ENCODE measurements around the gene BRI3. TPM values are rescaled to one million over a fixed set of nuclear protein-coding genes. Genes with fewer than 3 reads are reported as not detected.

BRI3 gene
- total and polyA plus RNA-seq, 9 of the 15 experiments (the other 6 are each of a cell fraction or from before 2014, with no cell fraction given), result 4.3 to 57.4 (median 18.6) TPM

DNA sequence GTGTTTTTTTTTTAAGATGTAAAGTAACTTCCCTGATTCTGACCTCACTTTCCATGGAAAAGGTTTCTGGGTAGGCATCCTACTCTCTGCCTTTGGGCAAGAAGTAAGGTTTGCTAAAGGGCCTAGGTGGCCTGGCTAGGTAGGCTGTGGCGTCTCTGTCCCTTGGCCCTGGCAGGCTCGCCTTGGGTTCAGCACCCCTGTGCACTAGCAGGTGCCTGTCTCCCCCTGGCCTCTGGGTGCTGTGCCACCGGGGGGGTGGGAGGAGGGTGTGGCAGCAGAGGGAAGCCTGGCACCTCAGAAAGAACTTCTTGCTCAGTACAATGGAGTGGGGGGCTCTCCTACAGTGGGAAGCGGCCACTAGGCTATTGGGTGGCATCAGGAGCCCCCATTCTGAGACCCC lies 43.4 kb upstream of the BRI3 start:
- Histone ChIP-seq H3K9ac (ENCODE audit: insufficient read depth in 1 of 2, low read depth in 2 of 2, low read length in 2 of 2) (no peak overlapping the region), H3K27ac (ENCODE audit: extremely low read depth, low read depth, low read length) (no peak overlapping the region), H4K20me1 (replicated peaks; ENCODE audit: control insufficient read depth, insufficient read depth, low read length) (0 out of 2 replicates have a peak, but pooled peaks cover 6% of the 10 kb centered on the region), H3K36me3 (ENCODE audit: control insufficient read depth, insufficient read depth, low read length) (no peaks in the 10 kb centered on the region), H3K9me1 (ENCODE audit: control insufficient read depth, insufficient read depth, low read length) (no peaks in the 10 kb centered on the region), H3K9me3 (replicated peaks; ENCODE audit: control insufficient read depth, insufficient read depth, low read depth, low read length) (no peaks in the 10 kb centered on the region), H3K27me3 (ENCODE audit: control insufficient read depth in 2 of 2, insufficient read depth in 2 of 2, low read length in 2 of 2) (peaks cover 2 to 16% of the 10 kb centered on the region in 2 experiments; a peak in 3 of 5 replicates), H3K4me1 (replicated peaks in 1 of 2; ENCODE audit: control insufficient read depth in 2 of 2, insufficient read depth in 2 of 2, low read length in 2 of 2) (peaks cover 0 to 22% of the 10 kb centered on the region in 2 experiments; a peak in 2 of 5 replicates), H2AFZ (ENCODE audit: low read depth, low read length) (no peak overlapping the region), H3K4me2 (ENCODE audit: insufficient read depth, low read length) (no peak overlapping the region), H3K79me2 (ENCODE audit: control insufficient read depth, insufficient read depth, low read length) (no peaks in the 10 kb centered on the region), H3K4me3 (no peak overlapping the region)
- DNase-seq (ENCODE audit: extremely low read depth in 1 of 4, low spot score in 3 of 4) (no peak), FAIRE-seq (no peak), ATAC-seq (no peak)
- CTCF ChIA-PET (ENCODE audit: low intra/inter-chr PET ratio), result no interaction called here
- no peak for TF ChIP-seq ZNF583 (CRISPR knock-in tag; IDR thresholded peaks at IDR 0.05)
- TF ChIP-seq U2AF2 (optimal IDR thresholded peaks at IDR 0.05; ENCODE audit: low read depth, low read length), result no peak
- intact Hi-C loops (cut with micrococcal nuclease) (no loop called here), in situ Hi-C loops (cut with MboI) (loop anchor here (5.0 kb wide), 1 partner anchor 44 kb away; the partner anchor contains the start of gene BRI3)
- WGBS (ENCODE audit: insufficient coverage, low coverage, missing lambda C conversion rate), result 76% methylated on average over 2 of the region's 4 CpGs
- BruUV-seq (replicated peaks), result no TSS peak
- POLR2A ChIA-PET, result no interaction called here

DNA sequence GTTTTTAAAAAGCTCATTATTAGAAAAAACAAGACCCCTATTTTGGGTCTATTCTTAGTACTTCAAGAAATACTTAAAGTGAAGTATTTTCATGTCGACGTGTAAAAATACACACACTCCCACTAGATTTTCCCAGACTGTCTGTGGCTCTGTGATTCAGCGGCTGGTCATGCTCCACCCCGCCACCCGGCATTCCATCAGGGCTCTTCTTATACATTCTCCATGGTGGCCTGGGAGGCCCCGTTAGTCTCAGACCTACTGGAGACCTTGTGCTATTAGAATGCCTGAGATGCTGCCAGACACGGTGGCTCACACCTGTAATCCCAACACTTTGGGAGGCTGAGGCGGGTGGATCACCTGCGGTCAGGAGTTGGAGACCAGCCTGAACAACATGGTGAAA lies 42.5 kb upstream of the BRI3 start:
- no TSS peak for BruUV-seq (replicated peaks)
- H3K36me3 ChIP-seq (ENCODE audit: control insufficient read depth, insufficient read depth, low read length), result no peaks in the 10 kb centered on the region
- H3K27ac ChIP-seq (ENCODE audit: extremely low read depth, low read depth, low read length), result no peak overlapping the region
- POLR2A ChIA-PET, result interaction anchor here (0.6 kb wide), 1 partner anchor 1097 kb away, joined by 3 read pairs; no protein-coding TSS in a partner anchor
- no peaks in the 10 kb centered on the region for H4K20me1 ChIP-seq (replicated peaks; ENCODE audit: control insufficient read depth, insufficient read depth, low read length)
- in situ Hi-C loops (cut with MboI), result loop anchor here (5.0 kb wide), 1 partner anchor 43 kb away; the partner anchor contains the start of gene BRI3
- FAIRE-seq, result no peak
- no peak for TF ChIP-seq PML (IDR thresholded peaks at IDR 0.05; ENCODE audit: low read length)
- H3K4me2 ChIP-seq (ENCODE audit: insufficient read depth, low read length), result no peak overlapping the region
- H3K9me3 ChIP-seq (replicated peaks; ENCODE audit: control insufficient read depth, insufficient read depth, low read depth, low read length), result no peaks in the 10 kb centered on the region
- intact Hi-C loops (cut with micrococcal nuclease), result no loop called here
- no peaks in the 10 kb centered on the region for H3K9me1 ChIP-seq (ENCODE audit: control insufficient read depth, insufficient read depth, low read length)
- no peak for DNase-seq (ENCODE audit: extremely low read depth in 1 of 4, low spot score in 3 of 4)
- H3K27me3 ChIP-seq (ENCODE audit: control insufficient read depth in 2 of 2, insufficient read depth in 2 of 2, low read length in 2 of 2), result peaks cover 2 to 8% of the 10 kb centered on the region in 2 experiments; a peak in 1 of 5 replicates
- H3K9ac ChIP-seq (ENCODE audit: insufficient read depth in 1 of 2, low read depth in 2 of 2, low read length in 2 of 2), result no peak overlapping the region
- H3K4me3 ChIP-seq, result no peak overlapping the region
- H2AFZ ChIP-seq (ENCODE audit: low read depth, low read length), result no peak overlapping the region
- CTCF ChIA-PET (ENCODE audit: low intra/inter-chr PET ratio), result no interaction called here
- H3K79me2 ChIP-seq (ENCODE audit: control insufficient read depth, insufficient read depth, low read length), result no peaks in the 10 kb centered on the region
- ATAC-seq, result no peak
- peaks cover 0 to 15% of the 10 kb centered on the region in 2 experiments; a peak in 2 of 5 replicates for H3K4me1 ChIP-seq (replicated peaks in 1 of 2; ENCODE audit: control insufficient read depth in 2 of 2, insufficient read depth in 2 of 2, low read length in 2 of 2)
- WGBS (ENCODE audit: insufficient coverage, low coverage, missing lambda C conversion rate), result 59% methylated on average over 6 of the region's 9 CpGs
